ENCODE data around the gene ZNF185. TPM values are rescaled to one million over a fixed set of nuclear protein-coding genes. Genes with fewer than 3 reads are reported as not detected.

The ZNF185 gene
- total RNA-seq, 1 experiment from 2014 or later, result 42.8 TPM

DNA sequence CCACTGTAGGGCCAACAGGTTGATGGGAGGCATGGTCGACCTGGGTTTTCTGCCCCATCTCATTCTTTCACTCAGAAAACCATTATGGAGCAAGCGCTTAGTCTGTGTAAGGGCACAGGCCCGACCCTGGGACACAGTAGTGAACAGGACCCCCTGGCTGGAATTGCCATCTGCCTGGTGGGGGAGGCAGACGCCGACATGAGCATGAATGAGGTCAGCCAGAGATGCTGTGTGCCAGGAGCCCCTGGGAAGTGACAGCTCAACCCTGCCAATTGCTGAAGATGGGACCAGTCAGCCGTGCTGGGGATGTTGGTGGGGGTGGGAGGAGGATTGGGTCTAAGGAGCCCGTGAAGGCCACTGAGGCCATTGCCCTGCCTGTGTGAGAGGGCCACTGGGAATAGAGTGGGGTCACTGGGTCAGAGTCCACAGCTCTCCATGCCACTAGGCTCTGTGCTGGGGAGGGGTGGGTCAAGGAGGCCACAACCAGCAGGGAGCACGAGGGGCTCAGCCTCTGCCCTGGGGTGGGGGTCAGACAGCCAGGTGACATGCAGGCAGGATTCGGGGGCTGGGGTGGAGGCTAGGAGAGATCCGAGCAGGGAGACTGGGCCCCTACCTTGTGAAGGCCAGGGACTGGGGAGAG, 31.0 kb downstream of the ZNF185 start:
- Histone ChIP-seq H3K36me3 (ENCODE audit: low read depth) (no peaks in the 10 kb centered on the region), H3F3A (ENCODE audit: insufficient read depth, low read depth) (peaks cover 6% of the 10 kb centered on the region; the same call in 1 of the 2 replicates), H3K9me3 (ENCODE audit: insufficient read depth, low read depth) (no peaks in the 10 kb centered on the region), H3K9me2 (ENCODE audit: insufficient read depth) (no peaks in the 10 kb centered on the region), H2AFZ (no peak overlapping the region), H3K4me2 (no peak overlapping the region), H3K4me3 (no peak overlapping the region), H3K27me3 (ENCODE audit: insufficient read depth, low read depth) (no peaks in the 10 kb centered on the region), H3K4me1 (replicated peaks; ENCODE audit: insufficient read depth) (peaks cover 11% of the 10 kb centered on the region), H4K20me1 (ENCODE audit: insufficient read depth) (no peaks in the 10 kb centered on the region), H3K27ac (no peak overlapping the region), H3K79me2 (ENCODE audit: low read depth) (no peaks in the 10 kb centered on the region)
- CTCF ChIA-PET, result no interaction called here
- TF ChIP-seq EZH2 (IDR thresholded peaks at IDR 0.05; ENCODE audit: low read depth), result no peak
- TF ChIP-seq, protein P1, sequence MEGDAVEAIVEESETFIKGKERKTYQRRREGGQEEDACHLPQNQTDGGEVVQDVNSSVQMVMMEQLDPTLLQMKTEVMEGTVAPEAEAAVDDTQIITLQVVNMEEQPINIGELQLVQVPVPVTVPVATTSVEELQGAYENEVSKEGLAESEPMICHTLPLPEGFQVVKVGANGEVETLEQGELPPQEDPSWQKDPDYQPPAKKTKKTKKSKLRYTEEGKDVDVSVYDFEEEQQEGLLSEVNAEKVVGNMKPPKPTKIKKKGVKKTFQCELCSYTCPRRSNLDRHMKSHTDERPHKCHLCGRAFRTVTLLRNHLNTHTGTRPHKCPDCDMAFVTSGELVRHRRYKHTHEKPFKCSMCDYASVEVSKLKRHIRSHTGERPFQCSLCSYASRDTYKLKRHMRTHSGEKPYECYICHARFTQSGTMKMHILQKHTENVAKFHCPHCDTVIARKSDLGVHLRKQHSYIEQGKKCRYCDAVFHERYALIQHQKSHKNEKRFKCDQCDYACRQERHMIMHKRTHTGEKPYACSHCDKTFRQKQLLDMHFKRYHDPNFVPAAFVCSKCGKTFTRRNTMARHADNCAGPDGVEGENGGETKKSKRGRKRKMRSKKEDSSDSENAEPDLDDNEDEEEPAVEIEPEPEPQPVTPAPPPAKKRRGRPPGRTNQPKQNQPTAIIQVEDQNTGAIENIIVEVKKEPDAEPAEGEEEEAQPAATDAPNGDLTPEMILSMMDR (conservative IDR thresholded peaks at IDR 0.05), result no peak
- no peak for DNase-seq
- POLR2A ChIA-PET (ENCODE audit: unreplicated experiment), result no interaction called here
- no TSS peak for BruUV-seq (replicated peaks)
- intact Hi-C loops (cut with micrococcal nuclease; ENCODE audit: unreplicated experiment), result loop anchor here (5.0 kb wide), 2 partner anchors 292 to 1777 kb away; partner anchors contain the start of gene GABRQ

DNA sequence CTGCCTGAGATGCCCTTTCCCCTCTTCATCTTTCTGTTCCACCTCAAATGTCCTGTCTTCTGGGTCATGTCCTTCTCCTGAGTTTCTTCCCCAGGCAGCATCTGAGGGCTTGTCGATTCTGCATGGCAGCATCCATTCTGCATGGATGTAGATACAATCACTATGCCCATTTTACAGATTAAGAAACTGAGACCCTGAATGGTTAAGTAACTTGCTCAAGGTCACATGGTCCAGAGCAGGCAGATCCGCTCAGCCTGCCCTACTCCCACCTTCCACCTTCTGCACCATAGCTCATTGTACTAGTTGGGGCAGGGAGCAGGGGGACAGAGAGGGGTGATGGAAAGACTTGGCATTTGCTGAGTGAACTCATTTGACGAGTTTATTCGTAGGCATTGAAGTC, 32.0 kb downstream of the ZNF185 start:
- BruUV-seq (replicated peaks), result no TSS peak
- Histone ChIP-seq H3K4me3 (no peak overlapping the region), H3K79me2 (ENCODE audit: low read depth) (no peaks in the 10 kb centered on the region), H4K20me1 (ENCODE audit: insufficient read depth) (no peaks in the 10 kb centered on the region), H3K9me3 (ENCODE audit: insufficient read depth, low read depth) (no peaks in the 10 kb centered on the region), H3K4me2 (no peak overlapping the region), H3K27ac (no peak overlapping the region), H3K27me3 (ENCODE audit: insufficient read depth, low read depth) (no peaks in the 10 kb centered on the region), H3K9me2 (ENCODE audit: insufficient read depth) (no peaks in the 10 kb centered on the region), H3K36me3 (ENCODE audit: low read depth) (no peaks in the 10 kb centered on the region), H3F3A (ENCODE audit: insufficient read depth, low read depth) (peaks cover 6% of the 10 kb centered on the region; the same call in 1 of the 2 replicates), H3K4me1 (replicated peaks; ENCODE audit: insufficient read depth) (peaks cover 11% of the 10 kb centered on the region), H2AFZ (no peak overlapping the region)
- intact Hi-C loops (cut with micrococcal nuclease; ENCODE audit: unreplicated experiment), result loop anchor here (5.0 kb wide), 2 partner anchors 293 to 1778 kb away; partner anchors contain the start of gene GABRQ
- TF ChIP-seq, protein P1 (conservative IDR thresholded peaks at IDR 0.05), result no peak
- TF ChIP-seq EZH2 (IDR thresholded peaks at IDR 0.05; ENCODE audit: low read depth), result no peak
- DNase-seq, result no peak
- ChIA-PET CTCF (no interaction called here), POLR2A (ENCODE audit: unreplicated experiment) (no interaction called here)

DNA sequence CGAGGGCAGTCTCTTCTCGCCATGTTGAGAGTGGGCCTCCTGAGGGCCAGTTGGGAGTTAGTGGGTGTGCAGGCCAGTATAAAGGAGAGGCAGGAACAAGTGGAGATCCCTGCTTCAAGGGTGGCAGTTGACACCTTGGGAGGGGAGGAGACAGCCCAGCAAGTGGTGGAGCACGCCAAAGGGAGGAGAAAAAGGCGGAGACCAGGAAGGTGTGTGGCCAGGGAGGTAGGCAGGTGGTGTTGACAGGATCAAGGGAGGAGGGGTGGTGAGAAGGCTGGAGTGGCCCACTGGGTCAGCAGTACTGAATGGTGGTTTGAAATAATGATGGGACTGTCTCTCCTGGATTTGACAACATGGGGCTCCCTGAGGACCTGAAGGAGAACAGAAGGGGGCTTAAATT, 32.6 kb downstream of the ZNF185 start:
- no peaks in the 10 kb centered on the region for H3K79me2 ChIP-seq (ENCODE audit: low read depth)
- DNase-seq, result no peak
- no peaks in the 10 kb centered on the region for H3K9me3 ChIP-seq (ENCODE audit: insufficient read depth, low read depth)
- no peak overlapping the region for H3K4me3 ChIP-seq
- H3K9me2 ChIP-seq (ENCODE audit: insufficient read depth), result no peaks in the 10 kb centered on the region
- no TSS peak for BruUV-seq (replicated peaks)
- no peak overlapping the region for H3K4me2 ChIP-seq
- H3K27me3 ChIP-seq (ENCODE audit: insufficient read depth, low read depth), result no peaks in the 10 kb centered on the region
- TF ChIP-seq, protein P1 (conservative IDR thresholded peaks at IDR 0.05), result no peak
- TF ChIP-seq EZH2 (IDR thresholded peaks at IDR 0.05; ENCODE audit: low read depth), result no peak
- H3K36me3 ChIP-seq (ENCODE audit: low read depth), result no peaks in the 10 kb centered on the region
- POLR2A ChIA-PET (ENCODE audit: unreplicated experiment), result no interaction called here
- H4K20me1 ChIP-seq (ENCODE audit: insufficient read depth), result no peaks in the 10 kb centered on the region
- peaks cover 6% of the 10 kb centered on the region; the same call in 1 of the 2 replicates for H3F3A ChIP-seq (ENCODE audit: insufficient read depth, low read depth)
- CTCF ChIA-PET, result no interaction called here
- H3K4me1 ChIP-seq (replicated peaks; ENCODE audit: insufficient read depth), result peaks cover 11% of the 10 kb centered on the region
- H2AFZ ChIP-seq, result no peak overlapping the region
- H3K27ac ChIP-seq, result no peak overlapping the region
- intact Hi-C loops (cut with micrococcal nuclease; ENCODE audit: unreplicated experiment), result no loop called here

All from PC-9 (cell line).